Kidney (tissue), 14 donors: ENCODE measurements around the gene JMJD1C. TPM values are rescaled to one million over a fixed set of nuclear protein-coding genes. Genes with fewer than 3 reads are reported as not detected.

Source experiments
- DNase-seq, 5 donors: peaks; one replicate each; pipeline ENCODE4 v3.0.0-alpha.2; 2013 to 2020
- FAIRE-seq: peaks from 2 replicates; lab custom pipeline; 2012; peaks lifted over from hg19 to GRCh38; lab: Jason Lieb, UNC
- H3K27ac ChIP-seq, 2 donors: one replicate each; pipeline ENCODE4 v1.7.0; 2013; ENCODE audit warnings: low read depth in 2 of 2, low read length in 2 of 2, inconsistent platforms in 1 of 2
- H3K27me3 ChIP-seq: one replicate; pipeline ENCODE4 v1.7.1; 2013; ENCODE audit warnings: low read length, inconsistent platforms; ENCODE audit not compliant: control insufficient read depth, insufficient read depth
- H3K36me3 ChIP-seq, 3 donors: one replicate each; pipeline versions ENCODE4 v1.7.0 to v1.7.1; 2013; ENCODE audit warnings: low read length in 3 of 3, control low read depth in 1 of 3, inconsistent platforms in 1 of 3; ENCODE audit not compliant: insufficient read depth in 3 of 3, control insufficient read depth in 2 of 3
- H3K4me1 ChIP-seq, 3 donors: one replicate each; pipeline versions ENCODE4 v1.7.0 to v1.7.1; 2013; ENCODE audit warnings: low read length in 3 of 3, inconsistent platforms in 1 of 3, low read depth in 1 of 3; ENCODE audit not compliant: control insufficient read depth in 2 of 3, insufficient read depth in 2 of 3
- H3K4me3 ChIP-seq, 3 donors: one replicate each; pipeline versions ENCODE4 v1.7.0 to v1.8.1; 2013; ENCODE audit warnings: low read length in 3 of 3, control low read depth in 1 of 3, inconsistent platforms in 1 of 3
- H3K9ac ChIP-seq, 3 donors: one replicate each; pipeline versions ENCODE4 v1.7.0 to v1.7.1; 2013; ENCODE audit warnings: low read length in 3 of 3, control low read depth in 1 of 3, inconsistent platforms in 1 of 3
- H3K9me3 ChIP-seq, 3 donors: one replicate each; pipeline versions ENCODE4 v1.7.0 to v1.7.1; 2013; ENCODE audit warnings: low read length in 3 of 3, control low read depth in 1 of 3, inconsistent platforms in 1 of 3; ENCODE audit not compliant: control insufficient read depth in 2 of 3, insufficient read depth in 1 of 3
- intact Hi-C: fragments of 100-400 bp; cut with DNase I; formaldehyde crosslinking; loops from one replicate; pipeline ENCODE4 v1.11.1; 2022
- polyA plus RNA-seq: library from polyadenylated mRNA; stranded (reverse); fragments of 350-450 nt; fragmentation: Illumina TruSeq; extraction: RNeasy Lipid Tissue Mini Kit (QIAGEN cat#74804); gene quantifications from one replicate; pipeline ENCODE4 v1.2.3, GENCODE V29; 2014; ENCODE audit warnings: low read depth, low replicate concordance; ENCODE audit not compliant: insufficient read depth
- total RNA-seq: library from RNA; stranded (reverse); fragmentation: NEBNext Ultra II Directional; extraction: Animal tissue kit (Norgen Biotek cat#: 25700); gene quantifications from one replicate; pipeline ENCODE4 v1.2.1, GENCODE V29; 2021
- TF ChIP-seq, protein P1 (sequence below): IDR thresholded peaks from 3 replicates; pipeline ENCODE4 v1.5.1; 2012; ENCODE audit warnings: mild to moderate bottlenecking, moderate library complexity, borderline replicate concordance; ENCODE audit not compliant: insufficient read depth; ENCODE audit errors: extremely low read depth
- donor health status: control.
- donor health status: control.
- donor health status: control.
- donor health status: control.
- donor health status: control.
- donor health status: DM: yes; HTN: yes; CAD: no.
- donor health status: Normal renal cell carcinoma (clear cell type).

The JMJD1C gene
- total and polyA plus RNA-seq, 2 donors from 2014 or later = 18.9 to 92.9 TPM

DNA sequence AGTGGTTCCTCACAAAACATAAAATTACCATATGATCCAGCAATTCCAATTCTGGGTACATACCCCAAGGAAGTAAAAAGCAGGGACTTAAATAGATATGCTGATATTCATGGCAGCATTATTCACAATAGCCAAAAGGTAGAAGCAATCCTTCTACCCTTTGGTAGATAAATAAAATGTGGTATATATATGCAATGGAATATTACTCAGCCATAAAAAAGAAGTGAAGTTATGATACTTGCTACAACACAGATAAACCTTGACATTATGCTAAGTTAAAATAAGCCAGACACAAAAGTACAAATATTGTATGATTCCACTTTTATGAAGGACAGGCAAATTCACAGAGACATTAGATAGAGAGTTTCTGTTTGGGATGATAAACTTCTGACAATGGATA is 13.3 kb downstream of the JMJD1C start:
- no peak overlapping the region for H3K27ac ChIP-seq
- no peaks in the 10 kb centered on the region for H3K27me3 ChIP-seq
- peaks cover 0 to 3% (median 0%) of the 10 kb centered on the region in 3 donors for H3K9me3 ChIP-seq
- TF ChIP-seq, protein P1, sequence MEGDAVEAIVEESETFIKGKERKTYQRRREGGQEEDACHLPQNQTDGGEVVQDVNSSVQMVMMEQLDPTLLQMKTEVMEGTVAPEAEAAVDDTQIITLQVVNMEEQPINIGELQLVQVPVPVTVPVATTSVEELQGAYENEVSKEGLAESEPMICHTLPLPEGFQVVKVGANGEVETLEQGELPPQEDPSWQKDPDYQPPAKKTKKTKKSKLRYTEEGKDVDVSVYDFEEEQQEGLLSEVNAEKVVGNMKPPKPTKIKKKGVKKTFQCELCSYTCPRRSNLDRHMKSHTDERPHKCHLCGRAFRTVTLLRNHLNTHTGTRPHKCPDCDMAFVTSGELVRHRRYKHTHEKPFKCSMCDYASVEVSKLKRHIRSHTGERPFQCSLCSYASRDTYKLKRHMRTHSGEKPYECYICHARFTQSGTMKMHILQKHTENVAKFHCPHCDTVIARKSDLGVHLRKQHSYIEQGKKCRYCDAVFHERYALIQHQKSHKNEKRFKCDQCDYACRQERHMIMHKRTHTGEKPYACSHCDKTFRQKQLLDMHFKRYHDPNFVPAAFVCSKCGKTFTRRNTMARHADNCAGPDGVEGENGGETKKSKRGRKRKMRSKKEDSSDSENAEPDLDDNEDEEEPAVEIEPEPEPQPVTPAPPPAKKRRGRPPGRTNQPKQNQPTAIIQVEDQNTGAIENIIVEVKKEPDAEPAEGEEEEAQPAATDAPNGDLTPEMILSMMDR = no peak
- intact Hi-C loops = no loop called here
- no peak overlapping the region for H3K4me3 ChIP-seq
- no peak overlapping the region for H3K9ac ChIP-seq
- H3K4me1 ChIP-seq = no peaks in the 10 kb centered on the region
- DNase-seq (no peak), FAIRE-seq (no peak)
- no peaks in the 10 kb centered on the region for H3K36me3 ChIP-seq

DNA sequence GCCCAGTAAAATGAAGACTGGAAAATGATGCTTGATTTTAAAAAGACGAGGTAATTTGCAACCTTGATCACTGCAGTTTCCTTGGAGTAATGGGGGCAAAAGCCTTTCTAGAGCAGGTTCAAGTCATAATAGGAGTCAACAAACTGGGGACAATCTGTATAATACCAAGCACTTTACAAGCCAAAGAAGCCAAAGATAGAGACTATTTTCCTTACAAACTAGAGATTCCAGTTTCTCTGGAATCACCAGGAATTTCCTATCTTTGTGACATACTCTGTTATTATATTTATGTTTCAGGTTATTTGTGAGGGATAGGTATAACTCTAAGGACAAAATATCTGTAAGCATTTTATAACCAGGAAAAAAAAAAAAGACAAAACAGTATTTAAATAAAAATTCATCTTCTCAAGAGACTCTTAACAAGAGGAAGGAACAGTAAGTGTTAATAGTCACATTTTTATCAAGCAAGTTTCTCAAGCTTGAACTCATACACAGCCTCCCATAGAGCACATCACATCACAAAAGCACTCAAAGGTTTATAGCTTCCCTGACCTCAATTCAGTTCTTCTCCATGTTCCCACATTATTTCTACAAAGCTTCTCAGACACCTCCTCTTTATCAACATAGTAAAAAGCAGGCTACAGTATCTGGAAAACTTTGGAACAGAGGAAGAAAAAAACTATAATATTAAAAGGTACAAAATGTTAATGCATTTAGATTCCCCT is 18.9 kb downstream of the JMJD1C start:
- no peak for FAIRE-seq
- H3K36me3 ChIP-seq = no peaks in the 10 kb centered on the region
- TF ChIP-seq, protein P1 = no peak
- no peaks in the 10 kb centered on the region for H3K27me3 ChIP-seq
- no peak overlapping the region for H3K9ac ChIP-seq
- no peaks in the 10 kb centered on the region for H3K9me3 ChIP-seq
- no peak for DNase-seq
- H3K4me3 ChIP-seq = no peak overlapping the region
- intact Hi-C loops = no loop called here
- H3K27ac ChIP-seq = no peak overlapping the region
- H3K4me1 ChIP-seq = no peaks in the 10 kb centered on the region

DNA sequence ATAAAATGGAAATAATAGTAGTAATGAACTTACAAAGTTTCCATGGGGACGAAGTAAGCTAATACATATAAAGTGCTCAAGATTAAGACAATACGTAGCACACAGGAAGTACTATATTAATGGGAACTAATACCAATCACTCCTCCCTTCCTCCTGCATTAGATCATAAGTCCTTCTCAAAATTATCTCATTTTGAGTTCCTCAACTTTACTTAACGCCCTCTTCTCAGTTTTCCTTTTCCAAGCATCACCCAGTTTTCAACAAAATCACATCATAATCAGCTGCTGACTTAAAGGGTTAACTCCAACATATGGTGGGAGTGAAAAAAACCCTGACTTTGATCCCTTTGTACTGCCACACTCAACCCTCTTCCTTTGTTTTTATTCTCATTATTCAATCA is 24.4 kb downstream of the JMJD1C start:
- H3K9me3 ChIP-seq = no peaks in the 10 kb centered on the region
- H3K9ac ChIP-seq = no peak overlapping the region
- no peaks in the 10 kb centered on the region for H3K27me3 ChIP-seq
- H3K4me1 ChIP-seq = no peaks in the 10 kb centered on the region
- no peaks in the 10 kb centered on the region for H3K36me3 ChIP-seq
- H3K4me3 ChIP-seq = no peak overlapping the region
- no peak overlapping the region for H3K27ac ChIP-seq
- FAIRE-seq = no peak
- no peak for DNase-seq
- TF ChIP-seq, protein P1 = no peak
- intact Hi-C loops = no loop called here
